Esophagus squamous epithelium (tissue), 4 donors: ENCODE data around the gene FSHR.

ENCODE experiments used
- CTCF ChIP-seq, 6 experiments: fragments of 450-650 bp in 4 of 6; fragments of 200-600 bp in 2 of 6; sonication (generic) in 2 of 6; IDR thresholded peaks; one replicate each; pipeline ENCODE4 v1.5.1; 2016 to 2019; ENCODE audit warnings: antibody characterized with exemption in 6 of 6, mild to moderate bottlenecking in 4 of 6, moderate library complexity in 4 of 6
- POLR2A ChIP-seq, 4 donors: fragments of 450-650 bp; IDR thresholded peaks; one replicate each; pipeline ENCODE4 v1.6.1; 2017; ENCODE audit warnings: antibody characterized with exemption in 4 of 4, mild to moderate bottlenecking in 4 of 4, moderate library complexity in 3 of 4

- no peak for TF ChIP-seq POLR2A (IDR thresholded peaks at IDR 0.05)
- TF ChIP-seq CTCF (IDR thresholded peaks at IDR 0.05) = no peak
Observed at GRCh38 chr2:49102146-49102545, 52.2 kb downstream of the FSHR start.
